Epithelial cell of proximal tubule (primary cell): ENCODE measurements around the gene ANO8. TPM values are rescaled to one million over a fixed set of nuclear protein-coding genes. Genes with fewer than 3 reads are reported as not detected.

Source experiments
- DNase-seq: peaks from one replicate; pipeline ENCODE4 v3.0.0-alpha.2; 2011; ENCODE audit warnings: low read depth
- H3K4me3 ChIP-seq: 2 replicates; pipeline ENCODE4 v1.5.1; 2011; ENCODE audit warnings: low read depth, mild to moderate bottlenecking, low read length
- CTCF ChIP-seq: conservative IDR thresholded peaks from 2 replicates; pipeline ENCODE4 v1.5.1; 2012; ENCODE audit warnings: low read depth, mild to moderate bottlenecking, low read length
- total RNA-seq: library from RNA; depleted of rRNA; stranded (reverse); fragments of >200 nt; gene quantifications from 2 replicates; pipeline ENCODE4 v1.2.3, GENCODE V29; 2015

Gene ANO8
- total RNA-seq, 1 donor from 2014 or later = 6.6 TPM

- DNase-seq = no peak
- no peak overlapping the region for H3K4me3 ChIP-seq
- no peak for TF ChIP-seq CTCF
Measured at GRCh38 chr19:17357078-17357666, 22.5 kb upstream of the ANO8 start.

GRCh38 chr19:17353386-17353785 lies 18.7 kb upstream of the ANO8 start:
- no peak overlapping the region for H3K4me3 ChIP-seq
- no peak for DNase-seq
- TF ChIP-seq CTCF = no peak

GRCh38 chr19:17352608-17353280 lies 18.1 kb upstream of the ANO8 start:
- no peak overlapping the region for H3K4me3 ChIP-seq
- no peak for DNase-seq
- no peak for TF ChIP-seq CTCF

- no peak overlapping the region for H3K4me3 ChIP-seq
- TF ChIP-seq CTCF = no peak
- DNase-seq = no peak
Measured at GRCh38 chr19:17351815-17352435, 17.3 kb upstream of the ANO8 start.

GRCh38 chr19:17348700-17349099 lies 14.0 kb upstream of the ANO8 start:
- no peak for TF ChIP-seq CTCF
- DNase-seq = no peak
- peak overlapping the region; percentile 27 for H3K4me3 ChIP-seq

- no peak for DNase-seq
- H3K4me3 ChIP-seq = no peak overlapping the region
- TF ChIP-seq CTCF = no peak
Measured at GRCh38 chr19:17347877-17348276, 13.2 kb upstream of the ANO8 start.
